D721Med (cell line): ENCODE data around the gene PCBP3.

Experiments used
- DNase-seq: peaks from one replicate; pipeline ENCODE4 v3.0.0; 2011; ENCODE audit warnings: low spot score; ENCODE audit not compliant: insufficient read length
- FAIRE-seq: peaks from 2 replicates; lab custom pipeline; 2011; peaks lifted over from hg19 to GRCh38; lab: Jason Lieb, UNC
- TF ChIP-seq, protein P1 (sequence below): IDR thresholded peaks from 2 replicates; pipeline ENCODE4 v1.5.1; 2012; ENCODE audit warnings: mild to moderate bottlenecking, control low read depth; ENCODE audit not compliant: insufficient read depth; ENCODE audit errors: missing control alignments

The PCBP3 gene

GRCh38 chr21:45980271-45980670 lies 336.7 kb downstream of the PCBP3 start:
- TF ChIP-seq, protein P1, sequence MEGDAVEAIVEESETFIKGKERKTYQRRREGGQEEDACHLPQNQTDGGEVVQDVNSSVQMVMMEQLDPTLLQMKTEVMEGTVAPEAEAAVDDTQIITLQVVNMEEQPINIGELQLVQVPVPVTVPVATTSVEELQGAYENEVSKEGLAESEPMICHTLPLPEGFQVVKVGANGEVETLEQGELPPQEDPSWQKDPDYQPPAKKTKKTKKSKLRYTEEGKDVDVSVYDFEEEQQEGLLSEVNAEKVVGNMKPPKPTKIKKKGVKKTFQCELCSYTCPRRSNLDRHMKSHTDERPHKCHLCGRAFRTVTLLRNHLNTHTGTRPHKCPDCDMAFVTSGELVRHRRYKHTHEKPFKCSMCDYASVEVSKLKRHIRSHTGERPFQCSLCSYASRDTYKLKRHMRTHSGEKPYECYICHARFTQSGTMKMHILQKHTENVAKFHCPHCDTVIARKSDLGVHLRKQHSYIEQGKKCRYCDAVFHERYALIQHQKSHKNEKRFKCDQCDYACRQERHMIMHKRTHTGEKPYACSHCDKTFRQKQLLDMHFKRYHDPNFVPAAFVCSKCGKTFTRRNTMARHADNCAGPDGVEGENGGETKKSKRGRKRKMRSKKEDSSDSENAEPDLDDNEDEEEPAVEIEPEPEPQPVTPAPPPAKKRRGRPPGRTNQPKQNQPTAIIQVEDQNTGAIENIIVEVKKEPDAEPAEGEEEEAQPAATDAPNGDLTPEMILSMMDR = no peak
- FAIRE-seq (no peak), DNase-seq (no peak)

- TF ChIP-seq, protein P1 = no peak
- DNase-seq = no peak
- FAIRE-seq = no peak
These were observed 337.2 kb downstream of the PCBP3 start for GRCh38 chr21:45980697-45981096.

- DNase-seq (peak; percentile 84), FAIRE-seq (no peak)
- TF ChIP-seq, protein P1 = no peak
These were observed 337.9 kb downstream of the PCBP3 start, which contains the start of gene COL6A1 for GRCh38 chr21:45981151-45982091. Gene COL6A1 (plus strand): TSS chr21:45981770. CDS start chr21:45981851, 81 bp downstream.

- TF ChIP-seq, protein P1 = no peak
- FAIRE-seq = no peak
- peak; percentile 33 for DNase-seq
These were observed 338.7 kb downstream of the PCBP3 start for GRCh38 chr21:45982092-45982757.

- TF ChIP-seq, protein P1 = no peak
- FAIRE-seq (no peak), DNase-seq (peak; percentile 17)
These were observed 339.5 kb downstream of the PCBP3 start for GRCh38 chr21:45982758-45983648.

GRCh38 chr21:45983649-45983965 lies 340.1 kb downstream of the PCBP3 start:
- TF ChIP-seq, protein P1 = no peak
- DNase-seq (no peak), FAIRE-seq (no peak)
